OCI-LY1 (cell line): ENCODE data around the gene LZTFL1.

Experiments used
- H2AFZ ChIP-seq: fragments of 200-600 bp; sonication (generic), shearing (Covaris generic); 2 replicates; pipeline ENCODE4 v1.6.0; 2014; ENCODE audit warnings: antibody characterized with exemption, mild to moderate bottlenecking, low read length
- H3F3A ChIP-seq: fragments of 200-600 bp; sonication (generic), shearing (Covaris generic); 2 replicates; pipeline ENCODE4 v1.6.0; 2014; ENCODE audit warnings: mild to moderate bottlenecking, antibody characterized with exemption, low read length, moderate library complexity; ENCODE audit not compliant: insufficient read depth
- H3K27ac ChIP-seq: fragments of 200-600 bp; sonication (generic); 2 replicates; pipeline ENCODE4 v1.5.1; 2014; ENCODE audit warnings: low read length, mixed run types, mild to moderate bottlenecking, low read depth; ENCODE audit not compliant: poor library complexity, severe bottlenecking
- H3K27me3 ChIP-seq: fragments of 200-600 bp; sonication (generic); 2 replicates; pipeline ENCODE4 v1.6.0; 2014; ENCODE audit warnings: antibody characterized with exemption, mild to moderate bottlenecking, low read length, moderate library complexity; ENCODE audit not compliant: insufficient read depth
- H3K36me3 ChIP-seq: fragments of 200-600 bp; sonication (generic); 2 replicates; pipeline ENCODE4 v1.6.1; 2014; ENCODE audit warnings: mild to moderate bottlenecking, antibody characterized with exemption, low read length, moderate library complexity, mixed read lengths; ENCODE audit not compliant: insufficient read depth
- H3K4me1 ChIP-seq: fragments of 200-600 bp; sonication (generic); 2 replicates; pipeline ENCODE4 v1.5.1; 2014; ENCODE audit warnings: mild to moderate bottlenecking, low read length, moderate library complexity; ENCODE audit not compliant: insufficient read depth, severe bottlenecking
- H3K4me2 ChIP-seq: fragments of 200-600 bp; sonication (generic), shearing (Covaris generic); 2 replicates; pipeline ENCODE4 v1.6.1; 2014; ENCODE audit warnings: low read length
- H3K4me3 ChIP-seq: fragments of 200-600 bp; sonication (generic); 2 replicates; pipeline ENCODE4 v1.5.1; 2014; ENCODE audit warnings: low read length, low read depth, mild to moderate bottlenecking, mixed read lengths; ENCODE audit not compliant: poor library complexity, severe bottlenecking
- H3K79me2 ChIP-seq: fragments of 200-600 bp; shearing (Covaris generic); 2 replicates; pipeline ENCODE4 v1.6.1; 2016; ENCODE audit warnings: mixed run types, low read length, mixed read lengths; ENCODE audit not compliant: insufficient read depth
- H3K9ac ChIP-seq: fragments of 200-600 bp; sonication (generic), shearing (Covaris generic); 2 replicates; pipeline ENCODE4 v1.6.1; 2014; ENCODE audit warnings: mild to moderate bottlenecking, low read length, mixed read lengths
- H3K9me2 ChIP-seq: fragments of 200-600 bp; sonication (generic), shearing (Covaris generic); 2 replicates; pipeline ENCODE4 v1.6.1; 2014; ENCODE audit warnings: low read depth, mild to moderate bottlenecking, low read length, mixed read lengths
- H3K9me3 ChIP-seq: fragments of 200-600 bp; shearing (Covaris generic); 2 replicates; pipeline ENCODE4 v1.6.1; 2014; ENCODE audit warnings: low read length, mixed read lengths
- H4K20me1 ChIP-seq: fragments of 200-600 bp; sonication (generic), shearing (Covaris generic); 2 replicates; pipeline ENCODE4 v1.6.0; 2016; ENCODE audit warnings: mild to moderate bottlenecking, low read length; ENCODE audit not compliant: insufficient read depth
- EZH2 ChIP-seq: fragments of 200-600 bp; sonication (generic), shearing (Covaris generic); IDR thresholded peaks from 2 replicates; pipeline ENCODE4 v1.8.0; 2017; ENCODE audit warnings: borderline replicate concordance, mixed run types, mild to moderate bottlenecking, antibody characterized with exemption, low read length, moderate library complexity, mixed read lengths
- TF ChIP-seq, protein P1 (sequence below): fragments of 200-600 bp; sonication (generic), shearing (Covaris generic); IDR thresholded peaks from 2 replicates; pipeline ENCODE4 v1.5.1; 2017; ENCODE audit warnings: mild to moderate bottlenecking, antibody characterized with exemption, low read length, moderate library complexity, mixed read lengths

LZTFL1 gene

DNA sequence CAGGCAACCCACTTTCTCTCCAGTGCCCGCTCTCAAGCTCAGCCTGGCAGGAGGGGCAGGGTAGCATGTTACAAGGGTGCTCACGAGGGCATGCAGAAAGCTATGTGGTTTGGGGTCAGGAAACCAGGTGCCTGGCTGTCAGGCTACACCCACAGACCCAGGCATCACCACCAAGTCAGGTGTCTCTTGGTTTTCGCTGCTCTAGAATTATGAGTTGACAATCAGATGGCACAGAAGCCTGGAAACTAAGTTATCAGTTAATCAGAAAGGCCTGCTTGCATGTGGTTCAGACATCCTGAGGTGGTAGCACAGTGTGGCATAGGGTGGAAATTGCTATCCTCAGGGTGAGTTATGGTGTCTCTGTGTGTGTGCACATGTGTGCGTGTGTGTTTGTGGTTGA lies 28.2 kb upstream of the LZTFL1 start:
- H3K9ac ChIP-seq = no peak overlapping the region
- H4K20me1 ChIP-seq = no peaks in the 10 kb centered on the region
- no peak overlapping the region for H3K4me3 ChIP-seq
- no peak overlapping the region for H3K27ac ChIP-seq
- H3K79me2 ChIP-seq = no peaks in the 10 kb centered on the region
- H3K4me2 ChIP-seq = no peak overlapping the region
- no peaks in the 10 kb centered on the region for H3K27me3 ChIP-seq
- H3K9me3 ChIP-seq = no peaks in the 10 kb centered on the region
- no peaks in the 10 kb centered on the region for H3K36me3 ChIP-seq
- TF ChIP-seq, protein P1, sequence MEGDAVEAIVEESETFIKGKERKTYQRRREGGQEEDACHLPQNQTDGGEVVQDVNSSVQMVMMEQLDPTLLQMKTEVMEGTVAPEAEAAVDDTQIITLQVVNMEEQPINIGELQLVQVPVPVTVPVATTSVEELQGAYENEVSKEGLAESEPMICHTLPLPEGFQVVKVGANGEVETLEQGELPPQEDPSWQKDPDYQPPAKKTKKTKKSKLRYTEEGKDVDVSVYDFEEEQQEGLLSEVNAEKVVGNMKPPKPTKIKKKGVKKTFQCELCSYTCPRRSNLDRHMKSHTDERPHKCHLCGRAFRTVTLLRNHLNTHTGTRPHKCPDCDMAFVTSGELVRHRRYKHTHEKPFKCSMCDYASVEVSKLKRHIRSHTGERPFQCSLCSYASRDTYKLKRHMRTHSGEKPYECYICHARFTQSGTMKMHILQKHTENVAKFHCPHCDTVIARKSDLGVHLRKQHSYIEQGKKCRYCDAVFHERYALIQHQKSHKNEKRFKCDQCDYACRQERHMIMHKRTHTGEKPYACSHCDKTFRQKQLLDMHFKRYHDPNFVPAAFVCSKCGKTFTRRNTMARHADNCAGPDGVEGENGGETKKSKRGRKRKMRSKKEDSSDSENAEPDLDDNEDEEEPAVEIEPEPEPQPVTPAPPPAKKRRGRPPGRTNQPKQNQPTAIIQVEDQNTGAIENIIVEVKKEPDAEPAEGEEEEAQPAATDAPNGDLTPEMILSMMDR = no peak
- no peak for TF ChIP-seq EZH2
- no peaks in the 10 kb centered on the region for H3K9me2 ChIP-seq
- no peaks in the 10 kb centered on the region for H3K4me1 ChIP-seq
- H3F3A ChIP-seq = no peaks in the 10 kb centered on the region
- no peak overlapping the region for H2AFZ ChIP-seq

DNA sequence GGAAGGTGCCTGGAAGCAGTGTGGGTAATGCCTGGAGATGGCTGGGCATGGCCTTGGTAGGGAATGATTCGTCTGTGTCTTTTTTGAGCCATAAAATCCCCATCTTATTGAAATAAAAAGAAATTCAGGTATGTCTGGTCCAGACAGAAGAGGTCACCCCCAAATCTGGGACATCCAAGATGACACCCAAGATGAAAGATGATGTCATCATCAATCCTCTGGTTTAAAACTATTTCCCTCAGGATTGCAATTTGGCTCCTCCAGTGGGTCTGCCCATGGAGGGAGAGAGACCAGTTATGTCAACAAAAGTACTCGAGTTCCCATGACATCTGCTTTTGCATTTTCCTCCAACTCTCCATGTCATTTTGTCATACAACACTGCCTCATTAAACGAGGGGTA lies 27.7 kb upstream of the LZTFL1 start:
- no peaks in the 10 kb centered on the region for H3K27me3 ChIP-seq
- H3F3A ChIP-seq = no peaks in the 10 kb centered on the region
- TF ChIP-seq, protein P1 = no peak
- TF ChIP-seq EZH2 = no peak
- no peak overlapping the region for H3K27ac ChIP-seq
- no peaks in the 10 kb centered on the region for H3K9me3 ChIP-seq
- no peak overlapping the region for H3K4me3 ChIP-seq
- H3K9me2 ChIP-seq = no peaks in the 10 kb centered on the region
- no peak overlapping the region for H3K9ac ChIP-seq
- H3K79me2 ChIP-seq = no peaks in the 10 kb centered on the region
- no peaks in the 10 kb centered on the region for H3K4me1 ChIP-seq
- H3K36me3 ChIP-seq = no peaks in the 10 kb centered on the region
- H3K4me2 ChIP-seq = no peak overlapping the region
- H2AFZ ChIP-seq = no peak overlapping the region
- H4K20me1 ChIP-seq = no peaks in the 10 kb centered on the region

DNA sequence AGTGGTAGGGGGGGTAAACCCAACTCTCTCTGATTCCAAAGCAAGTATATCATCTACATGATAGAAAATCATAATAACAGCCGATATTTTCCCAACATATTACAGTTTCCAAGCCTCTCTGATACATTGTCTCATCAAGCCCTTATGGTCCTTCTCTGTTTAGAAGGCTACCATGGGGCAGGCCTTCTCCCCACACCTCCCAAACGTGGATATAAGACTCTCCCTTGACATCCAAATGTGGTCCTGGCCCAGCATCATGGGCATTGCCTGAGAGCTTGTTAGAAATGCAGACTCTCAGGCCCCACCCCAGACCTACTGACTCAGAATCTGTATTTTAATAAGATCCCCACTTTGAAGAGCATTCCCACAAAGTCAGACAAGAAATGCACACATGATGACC lies 26.7 kb upstream of the LZTFL1 start:
- H3K9me3 ChIP-seq = no peaks in the 10 kb centered on the region
- H3K9me2 ChIP-seq = no peaks in the 10 kb centered on the region
- no peaks in the 10 kb centered on the region for H3K27me3 ChIP-seq
- no peak overlapping the region for H3K27ac ChIP-seq
- no peak overlapping the region for H3K9ac ChIP-seq
- H3F3A ChIP-seq = no peaks in the 10 kb centered on the region
- no peaks in the 10 kb centered on the region for H3K4me1 ChIP-seq
- no peaks in the 10 kb centered on the region for H3K36me3 ChIP-seq
- H3K4me3 ChIP-seq = no peak overlapping the region
- H2AFZ ChIP-seq = no peak overlapping the region
- no peaks in the 10 kb centered on the region for H4K20me1 ChIP-seq
- H3K79me2 ChIP-seq = no peaks in the 10 kb centered on the region
- TF ChIP-seq EZH2 = no peak
- TF ChIP-seq, protein P1 = no peak
- no peak overlapping the region for H3K4me2 ChIP-seq
